HAP-1 (cell line): Measurements from ENCODE around the gene JAK1.
"Not testable (repeated sequence)": the region's sequence is repeated elsewhere in the genome, so short reads cannot be mapped to it uniquely, and the experiment has no call there.

Experiments used
- DNase-seq, 2 experiments: peaks; one replicate each; pipeline ENCODE4 v3.0.0-alpha.2; 2016 to 2020; ENCODE audit warnings: low spot score in 2 of 2
- H3K27me3 ChIP-seq: fragments of 250-450 bp; sonication (Bioruptor Pico); 2 replicates; pipeline ENCODE4 v1.5.1; 2020; ENCODE audit warnings: low read depth, mild to moderate bottlenecking, moderate library complexity
- H3K36me3 ChIP-seq: fragments of 250-450 bp; sonication (Bioruptor Pico); replicated peaks from 2 replicates; pipeline ENCODE4 v1.5.1; 2020; ENCODE audit warnings: mild to moderate bottlenecking
- H3K4me1 ChIP-seq: fragments of 250-450 bp; sonication (Bioruptor Pico); 2 replicates; pipeline ENCODE4 v1.5.1; 2020; ENCODE audit warnings: mild to moderate bottlenecking
- H3K4me3 ChIP-seq: fragments of 250-450 bp; sonication (Bioruptor Pico); 2 replicates; pipeline ENCODE4 v1.5.1; 2020; ENCODE audit warnings: mild to moderate bottlenecking, moderate library complexity
- H3K9me3 ChIP-seq: fragments of 250-450 bp; sonication (Bioruptor Pico); 2 replicates; pipeline ENCODE4 v1.5.1; 2020; ENCODE audit warnings: mild to moderate bottlenecking, moderate library complexity
- in situ Hi-C: fragments of 300-500 bp; cut with MboI; formaldehyde crosslinking; loops from 3 replicates; pipeline ENCODE4 v1.14.3; 2020; ENCODE audit warnings: low sequenced_read_pairs, inconsistent platforms, mixed read lengths

Gene JAK1

DNA sequence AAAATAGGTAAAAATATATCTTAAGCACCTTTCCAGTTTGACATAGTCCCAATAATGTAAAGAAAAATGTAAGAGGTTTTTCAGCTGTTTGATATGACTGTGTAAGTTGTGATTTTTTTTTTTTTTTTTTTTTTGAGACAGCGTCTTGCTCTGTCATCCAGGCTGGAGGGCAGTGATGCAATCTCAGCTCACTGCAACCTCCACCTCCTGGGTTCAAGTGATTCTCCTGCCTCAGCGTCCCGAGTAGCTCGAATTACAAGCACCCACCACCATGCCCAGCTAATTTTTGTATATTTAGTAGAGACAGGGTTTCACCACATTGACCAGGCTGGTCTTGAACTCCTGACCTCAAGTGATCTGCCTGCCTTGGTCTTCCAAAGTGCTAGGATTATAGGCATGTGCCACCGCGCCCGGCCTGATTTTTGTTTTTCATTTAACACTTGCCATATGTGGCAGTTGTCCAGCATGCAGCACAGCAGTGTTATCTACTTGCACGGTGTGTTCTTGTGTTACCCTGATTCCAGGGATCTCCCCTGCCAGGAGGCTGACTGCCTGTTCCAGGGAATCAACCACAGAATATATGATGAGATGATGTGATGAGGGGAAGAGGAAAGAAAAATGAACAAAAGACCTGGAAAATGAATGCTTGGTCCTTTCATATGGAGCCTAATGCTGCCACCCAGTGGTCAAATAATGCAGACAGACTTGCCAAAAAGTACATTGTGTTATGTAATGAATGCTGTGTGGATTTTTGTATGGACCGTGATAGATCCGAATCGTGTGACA is 142.5 kb downstream of the JAK1 start:
- peaks cover 7% of the 10 kb centered on the region; the same call in 1 of the 2 replicates for H3K4me1 ChIP-seq
- peak; percentile 81 to 82 for DNase-seq
- no peaks in the 10 kb centered on the region for H3K36me3 ChIP-seq
- in situ Hi-C loops: loop anchor here (10.0 kb wide), 1 partner anchor 559 kb away; no protein-coding TSS in a partner anchor
- H3K9me3 ChIP-seq: no peaks in the 10 kb centered on the region
- H3K4me3 ChIP-seq: no peak overlapping the region
- H3K27me3 ChIP-seq: no peaks in the 10 kb centered on the region

DNA sequence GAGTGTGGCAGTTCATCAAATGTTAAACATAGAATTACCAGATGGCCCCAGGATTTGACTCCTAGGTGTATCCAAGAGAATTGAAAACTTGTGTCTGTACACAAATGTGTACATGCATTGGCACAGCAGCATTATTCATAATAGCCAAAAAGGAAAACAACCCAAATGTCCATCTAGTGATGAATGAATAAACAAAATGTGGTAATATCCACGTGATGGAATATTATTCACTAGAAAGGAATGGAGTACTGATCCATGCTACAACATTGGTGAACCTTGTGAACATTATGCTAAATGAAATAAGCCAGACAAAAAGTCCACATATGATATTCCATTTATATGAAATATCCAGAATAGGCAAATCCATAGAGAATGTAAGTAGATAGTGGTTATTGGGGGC is 143.7 kb downstream of the JAK1 start:
- DNase-seq: no peak
- Histone ChIP-seq H3K9me3 (no peaks in the 10 kb centered on the region), H3K27me3 (no peaks in the 10 kb centered on the region), H3K4me3 (no peak overlapping the region), H3K4me1 (peaks cover 7% of the 10 kb centered on the region; the same call in 1 of the 2 replicates), H3K36me3 (no peaks in the 10 kb centered on the region)
- in situ Hi-C loops: loop anchor here (10.0 kb wide), 1 partner anchor 558 kb away; no protein-coding TSS in a partner anchor

DNA sequence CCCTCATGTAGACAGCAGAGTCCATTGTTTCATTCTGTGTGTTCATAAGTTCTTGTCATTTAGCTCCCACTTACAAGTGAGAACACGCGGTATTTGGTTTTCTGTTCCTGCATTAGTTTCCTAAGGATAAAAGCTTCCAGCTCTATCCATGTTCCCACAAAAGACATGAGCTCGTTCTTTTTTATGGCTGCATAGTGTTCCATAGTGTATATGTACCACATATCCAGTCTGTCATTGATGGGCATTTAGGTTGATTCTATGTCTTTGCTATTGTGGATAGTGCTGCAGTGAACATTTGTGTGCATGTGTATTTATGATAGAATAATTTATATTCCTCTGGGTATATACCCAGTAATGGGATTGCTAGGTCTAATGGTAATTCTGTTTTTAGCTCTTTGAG is 145.8 kb downstream of the JAK1 start:
- not testable (repeated sequence) for DNase-seq, H3K36me3 ChIP-seq, H3K4me1 ChIP-seq, H3K9me3 ChIP-seq, H3K4me3 ChIP-seq, H3K27me3 ChIP-seq
- in situ Hi-C loops: loop anchor here (10.0 kb wide), 1 partner anchor 556 kb away; no protein-coding TSS in a partner anchor

DNA sequence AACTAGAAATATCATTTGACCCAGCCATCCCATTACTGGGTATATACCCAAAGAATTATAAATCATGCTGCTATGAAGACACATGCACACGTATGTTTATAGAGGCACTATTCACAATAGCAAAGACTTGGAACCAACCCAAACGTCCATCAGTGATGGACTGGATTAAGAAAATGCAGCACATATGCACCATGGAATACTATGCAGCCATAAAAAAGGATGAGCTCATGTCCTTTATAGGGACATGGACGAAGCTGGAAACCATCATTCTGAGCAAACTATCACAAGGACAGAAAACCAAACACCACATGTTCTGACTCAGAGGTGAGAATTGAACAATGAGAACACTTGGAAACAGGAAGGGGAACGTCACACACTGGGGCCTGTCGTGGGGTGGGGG is 149.0 kb downstream of the JAK1 start:
- in situ Hi-C loops, H3K4me3 ChIP-seq, H3K9me3 ChIP-seq, DNase-seq, H3K4me1 ChIP-seq, H3K36me3 ChIP-seq, H3K27me3 ChIP-seq: not testable (repeated sequence)

DNA sequence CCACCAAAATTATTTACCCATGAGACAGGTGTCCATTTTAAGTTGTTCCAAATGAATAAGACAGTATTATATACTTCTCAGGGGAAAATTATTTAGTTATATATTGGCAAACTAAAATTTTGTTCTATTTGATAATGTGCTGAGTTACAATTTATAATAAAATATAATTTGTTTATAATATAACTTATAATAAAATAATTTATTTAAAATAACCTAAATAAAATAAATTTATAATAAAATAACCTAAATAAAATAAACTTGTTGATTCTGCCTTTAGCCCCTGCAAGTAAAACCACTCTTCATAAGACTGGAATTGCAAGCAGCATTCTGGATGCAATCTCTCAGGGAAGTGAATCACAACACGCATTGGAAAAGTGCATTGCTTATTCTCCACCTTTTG is 151.9 kb downstream of the JAK1 start:
- Histone ChIP-seq H3K4me1 (no peaks in the 10 kb centered on the region), H3K36me3 (no peaks in the 10 kb centered on the region; the same call in 1 of the 2 replicates), H3K4me3 (no peak overlapping the region), H3K27me3 (no peaks in the 10 kb centered on the region), H3K9me3 (no peaks in the 10 kb centered on the region)
- DNase-seq: no peak
- in situ Hi-C loops: no loop called here

DNA sequence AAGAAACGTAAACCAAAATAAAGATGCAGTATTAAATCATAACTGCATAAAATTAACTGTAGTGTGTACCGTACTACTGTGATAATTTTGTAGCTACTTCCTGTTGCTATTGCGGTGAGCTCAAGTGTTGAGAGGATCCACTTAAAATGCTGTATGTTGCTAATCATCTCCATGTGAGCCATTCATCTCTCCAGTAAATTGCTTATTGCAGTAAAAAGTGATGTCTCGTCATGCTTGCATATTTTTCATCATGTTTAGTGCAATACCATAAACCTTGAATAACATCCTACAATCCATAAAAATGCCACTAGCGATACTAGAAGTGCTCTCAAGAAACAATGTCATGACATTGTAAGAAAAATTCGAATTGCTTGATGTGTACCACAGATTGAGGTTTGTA is 155.2 kb downstream of the JAK1 start:
- Histone ChIP-seq H3K4me1 (no peaks in the 10 kb centered on the region), H3K9me3 (no peaks in the 10 kb centered on the region), H3K36me3 (no peaks in the 10 kb centered on the region; the same call in 1 of the 2 replicates), H3K27me3 (no peaks in the 10 kb centered on the region), H3K4me3 (no peak overlapping the region)
- no peak for DNase-seq
- in situ Hi-C loops: no loop called here

DNA sequence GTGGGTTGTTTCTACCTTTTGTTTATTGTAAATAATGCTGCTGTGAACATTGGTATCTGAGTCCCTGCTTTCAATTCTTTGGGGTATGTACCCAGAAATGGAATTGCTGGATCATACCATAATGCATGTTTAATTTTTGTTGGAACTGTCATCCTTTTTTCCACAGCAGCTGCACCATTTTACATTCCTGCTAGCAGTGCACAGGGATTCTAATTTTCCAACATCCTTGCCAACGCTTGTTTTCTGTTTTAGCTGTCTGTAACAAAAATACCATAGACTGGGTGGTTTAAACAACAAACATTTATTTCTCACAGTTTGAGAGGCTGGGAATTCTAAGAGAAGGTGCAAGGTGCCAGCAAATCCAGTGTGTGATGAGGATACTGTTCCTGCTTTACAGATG is 156.3 kb downstream of the JAK1 start:
- Histone ChIP-seq H3K4me1 (no peaks in the 10 kb centered on the region), H3K27me3 (no peaks in the 10 kb centered on the region), H3K36me3 (peaks cover 5% of the 10 kb centered on the region; the same call in 1 of the 2 replicates), H3K9me3 (no peaks in the 10 kb centered on the region), H3K4me3 (no peak overlapping the region)
- DNase-seq: no peak
- in situ Hi-C loops: no loop called here

DNA sequence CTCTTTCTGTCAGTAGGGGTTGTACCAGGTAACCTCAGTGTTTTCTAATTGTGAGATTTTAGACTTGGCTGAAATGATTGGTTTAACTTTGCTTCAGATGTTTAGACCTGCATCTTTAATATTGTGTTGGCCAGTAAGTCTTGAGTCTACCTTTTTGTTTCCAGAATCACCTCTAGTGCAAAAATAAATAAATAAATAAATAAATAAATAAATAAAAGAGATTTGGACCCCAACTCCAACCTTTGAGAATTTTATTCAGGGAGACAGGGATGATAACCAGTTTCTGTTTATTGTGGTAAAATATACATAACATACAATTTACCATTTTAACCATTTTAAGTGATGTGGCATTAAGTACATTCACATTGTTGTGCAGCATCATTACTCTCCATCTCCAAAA is 157.0 kb downstream of the JAK1 start:
- in situ Hi-C loops: no loop called here
- H3K36me3 ChIP-seq: peaks cover 5% of the 10 kb centered on the region; the same call in 1 of the 2 replicates
- H3K4me1 ChIP-seq: no peaks in the 10 kb centered on the region
- no peak overlapping the region for H3K4me3 ChIP-seq
- no peaks in the 10 kb centered on the region for H3K9me3 ChIP-seq
- H3K27me3 ChIP-seq: no peaks in the 10 kb centered on the region
- no peak for DNase-seq

DNA sequence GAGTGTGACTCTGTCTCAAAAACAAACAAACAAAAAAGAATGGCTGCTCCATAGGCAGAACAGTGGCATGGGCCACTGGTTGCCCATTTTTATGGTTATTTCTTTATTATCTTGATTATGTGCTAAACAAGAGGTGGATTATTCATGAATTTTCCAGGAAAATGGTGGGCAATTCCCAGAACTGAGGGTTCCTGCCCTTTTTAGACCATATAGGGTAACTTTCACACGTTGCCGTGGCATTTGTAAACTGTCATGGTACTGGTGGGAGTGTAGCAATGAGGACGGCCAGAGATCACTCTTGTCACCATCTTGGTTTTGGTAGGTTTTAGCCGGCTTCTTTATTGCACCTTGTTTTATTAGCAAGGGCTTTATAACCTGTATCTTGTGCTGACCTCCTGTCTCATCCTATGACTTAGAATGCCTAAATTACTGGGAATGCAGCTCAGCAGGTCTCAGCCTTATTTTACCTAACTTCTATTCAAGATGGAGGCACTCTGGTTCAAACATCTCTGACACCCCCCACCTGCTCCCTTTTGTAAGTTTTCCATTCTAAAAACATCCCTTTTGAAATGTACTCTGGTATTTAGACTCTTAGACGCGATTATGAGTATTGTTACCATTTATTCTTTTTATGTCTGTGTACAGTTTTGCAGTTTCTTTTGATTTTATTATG is 164.4 kb downstream of the JAK1 start:
- in situ Hi-C loops: no loop called here
- Histone ChIP-seq H3K27me3 (no peaks in the 10 kb centered on the region), H3K4me3 (no peak overlapping the region), H3K4me1 (peaks cover 3% of the 10 kb centered on the region; the same call in 1 of the 2 replicates), H3K9me3 (no peaks in the 10 kb centered on the region), H3K36me3 (peaks cover 5% of the 10 kb centered on the region; the same call in 1 of the 2 replicates)
- DNase-seq: no peak

DNA sequence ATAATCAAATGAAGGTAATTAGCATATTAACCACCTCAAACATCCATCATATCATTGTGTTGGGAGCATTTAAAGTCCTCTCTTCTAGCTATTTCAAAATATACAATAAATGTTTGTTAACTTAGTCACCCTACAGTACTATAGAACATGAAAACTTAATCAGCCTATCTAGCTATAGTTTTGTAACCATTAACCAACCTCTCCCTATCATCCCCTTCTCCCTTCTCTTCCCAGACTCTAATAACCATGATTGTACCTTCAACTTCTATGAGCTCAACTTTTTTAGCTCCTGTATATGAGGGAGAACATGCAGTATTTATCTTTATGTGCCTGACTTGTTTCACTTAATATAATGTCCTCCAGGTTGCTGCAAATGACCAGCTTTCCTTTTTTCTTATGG is 167.5 kb downstream of the JAK1 start:
- Histone ChIP-seq H3K27me3 (no peaks in the 10 kb centered on the region), H3K4me1 (peaks cover 3% of the 10 kb centered on the region; the same call in 1 of the 2 replicates), H3K36me3 (no peaks in the 10 kb centered on the region), H3K4me3 (no peak overlapping the region), H3K9me3 (no peaks in the 10 kb centered on the region)
- no peak for DNase-seq
- in situ Hi-C loops: no loop called here

DNA sequence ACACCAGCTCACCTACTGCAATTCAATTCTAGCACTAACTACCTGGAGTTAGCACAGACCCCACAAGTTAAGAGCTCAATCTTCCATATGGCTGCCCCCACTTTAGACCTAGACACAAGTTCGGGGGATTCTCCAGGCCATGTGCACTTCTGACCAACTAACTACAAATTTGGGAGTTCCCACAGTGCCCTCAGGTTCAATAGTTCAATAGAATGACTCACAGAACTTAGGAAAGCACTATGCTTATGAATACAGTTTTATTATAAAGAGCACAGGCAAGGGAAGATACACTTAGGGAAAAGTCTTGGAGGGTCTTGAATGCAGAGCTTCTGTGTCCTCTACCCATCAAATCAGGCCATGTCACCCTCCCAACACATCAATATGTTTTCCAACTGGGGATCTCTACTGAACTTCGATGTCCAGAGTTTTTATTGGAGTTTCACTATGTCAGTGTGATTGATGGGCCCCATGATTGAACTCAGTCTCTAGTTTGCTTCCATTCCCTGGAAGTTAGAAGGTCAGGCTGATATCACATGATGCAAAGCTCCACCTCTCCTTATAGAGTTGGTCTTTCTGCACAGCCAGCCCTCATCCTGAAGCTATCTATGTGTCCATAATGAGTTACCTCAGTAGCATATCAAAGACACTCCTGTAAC is 175.4 kb downstream of the JAK1 start:
- Histone ChIP-seq H3K27me3 (no peaks in the 10 kb centered on the region), H3K9me3 (no peaks in the 10 kb centered on the region; the same call in 1 of the 2 replicates), H3K4me1 (no peaks in the 10 kb centered on the region), H3K4me3 (no peak overlapping the region), H3K36me3 (peaks cover 10% of the 10 kb centered on the region; the same call in 1 of the 2 replicates)
- in situ Hi-C loops: no loop called here
- no peak for DNase-seq
